ENCODE results near the gene PKD1.

The PKD1 gene

GRCh38 chr16:2176047-2176446 is 40.3 kb upstream of the PKD1 start (continued):
- no peak for TF ChIP-seq SCRT1 (tag by site-specific recombination; IDR thresholded peaks at IDR 0.05; ENCODE audit: borderline replicate concordance)

- ChIA-PET POLR2A (interaction anchor here (2.7 kb wide), 1 partner anchor 20 kb away, joined by 18 read pairs; the partner anchor contains the start of gene TRAF7), CTCF (no interaction called here)
- TF ChIP-seq TCF7L2 (IDR thresholded peaks at IDR 0.05; ENCODE audit: borderline replicate concordance, low read depth, low read length) (no peak), ZNF623 (tag by site-specific recombination; IDR thresholded peaks at IDR 0.05) (peak; percentile 56; the same call in 1 of the 2 replicates), PBX3 (CRISPR knock-in tag; IDR thresholded peaks at IDR 0.05) (0 out of 2 replicates have a peak, but pooled peaks have one; percentile 2), ZNF223 (tag by site-specific recombination; IDR thresholded peaks at IDR 0.05) (no peak)
- Histone ChIP-seq H3K4me3 (ENCODE audit: low read depth, low read length) (no peak overlapping the region), H3K36me3 (ENCODE audit: control insufficient read depth in 2 of 2, insufficient read depth in 1 of 2, low read length in 2 of 2) (peaks cover 0 to 60% of the 10 kb centered on the region in 2 experiments; a peak in 1 of 3 replicates), H3K4me1 (ENCODE audit: control insufficient read depth, insufficient read depth, low read length) (no peaks in the 10 kb centered on the region), H3K9me3 (ENCODE audit: control insufficient read depth, insufficient read depth, low read depth, low read length) (no peaks in the 10 kb centered on the region), H3K27ac (ENCODE audit: extremely low read depth, low read depth, low read length) (no peak overlapping the region)
Observed at GRCh38 chr16:2175454-2175853, 39.8 kb upstream of the PKD1 start.

- H3K9me3 ChIP-seq (ENCODE audit: control insufficient read depth, insufficient read depth, low read depth, low read length), result no peaks in the 10 kb centered on the region
- ChIA-PET CTCF (no interaction called here), POLR2A (interaction anchor here (1.6 to 2.7 kb wide), 2 partner anchors 19 to 40 kb away, joined by 5 to 18 read pairs; partner anchors contain the start of genes PGP and TRAF7)
- TF ChIP-seq ZNF169 (tag by site-specific recombination; IDR thresholded peaks at IDR 0.05), result no peak
- no peak for TF ChIP-seq ZNF416 (tag by site-specific recombination; IDR thresholded peaks at IDR 0.05)
- TF ChIP-seq FEZF1 (tag by site-specific recombination; IDR thresholded peaks at IDR 0.05), result peak; percentile 73
- no peak overlapping the region for H3K27ac ChIP-seq (ENCODE audit: extremely low read depth, low read depth, low read length)
- H3K36me3 ChIP-seq (ENCODE audit: control insufficient read depth in 2 of 2, insufficient read depth in 1 of 2, low read length in 2 of 2), result peaks cover 0 to 60% of the 10 kb centered on the region in 2 experiments; a peak in 1 of 3 replicates
- no peak overlapping the region for H3K4me3 ChIP-seq (ENCODE audit: low read depth, low read length)
- H3K4me1 ChIP-seq (ENCODE audit: control insufficient read depth, insufficient read depth, low read length), result no peaks in the 10 kb centered on the region
Observed at GRCh38 chr16:2174396-2175131, 38.9 kb upstream of the PKD1 start.

GRCh38 chr16:2173916-2174315 is 38.2 kb upstream of the PKD1 start:
- POLR2A ChIA-PET, result interaction anchor here (1.6 to 2.7 kb wide), 2 partner anchors 19 to 41 kb away, joined by 5 to 18 read pairs; partner anchors contain the start of genes PGP and TRAF7
- no peaks in the 10 kb centered on the region for H3K9me3 ChIP-seq (ENCODE audit: control insufficient read depth, insufficient read depth, low read depth, low read length)
- no peak overlapping the region for H3K27ac ChIP-seq (ENCODE audit: extremely low read depth, low read depth, low read length)
- no peak overlapping the region for H3K4me3 ChIP-seq (ENCODE audit: low read depth, low read length)
- CTCF ChIA-PET, result no interaction called here
- no peaks in the 10 kb centered on the region for H3K4me1 ChIP-seq (ENCODE audit: control insufficient read depth, insufficient read depth, low read length)
- TF ChIP-seq ZNF157 (tag by site-specific recombination; IDR thresholded peaks at IDR 0.05), result no peak
- TF ChIP-seq BCL6B (tag by site-specific recombination; IDR thresholded peaks at IDR 0.05), result no peak
- peak; percentile 93 for TF ChIP-seq HIC1 (tag by site-specific recombination; IDR thresholded peaks at IDR 0.05)
- no peak for TF ChIP-seq ZNF529 (tag by site-specific recombination; IDR thresholded peaks at IDR 0.05; ENCODE audit: insufficient replicate concordance)
- no peak for TF ChIP-seq ZNF121 (tag by site-specific recombination; IDR thresholded peaks at IDR 0.05)
- TF ChIP-seq ELK4 (IDR thresholded peaks at IDR 0.05; ENCODE audit: borderline replicate concordance, low read depth, low read length), result no peak
- TF ChIP-seq KLF17 (tag by site-specific recombination; IDR thresholded peaks at IDR 0.05), result no peak
- peaks cover 0 to 60% of the 10 kb centered on the region in 2 experiments; a peak in 1 of 3 replicates for H3K36me3 ChIP-seq (ENCODE audit: control insufficient read depth in 2 of 2, insufficient read depth in 1 of 2, low read length in 2 of 2)
